Neural cell (in vitro differentiated cells): ENCODE data around the gene PPP2R2B. TPM values are rescaled to one million over a fixed set of nuclear protein-coding genes. Genes with fewer than 3 reads are reported as not detected.

Experiments used
- H2AFZ ChIP-seq: fragments of 200-600, 300-800 bp; sonication (generic), shearing (Covaris generic); 2 replicates; pipeline ENCODE4 v1.6.0; 2014; ENCODE audit warnings: low read depth, mild to moderate bottlenecking, antibody characterized with exemption, low read length, moderate library complexity
- H3F3A ChIP-seq: fragments of 200-600 bp; shearing (Covaris generic); 2 replicates; pipeline ENCODE4 v1.6.1; 2016; ENCODE audit warnings: mild to moderate bottlenecking, moderate library complexity, mixed read lengths, antibody characterized with exemption, low read length; ENCODE audit not compliant: insufficient read depth, poor library complexity, severe bottlenecking
- H3K27ac ChIP-seq: fragments of 200-600, 300-800 bp; sonication (generic), shearing (Covaris generic); 2 replicates; pipeline ENCODE4 v1.5.1; 2014; ENCODE audit warnings: mild to moderate bottlenecking, low read length, moderate library complexity
- H3K27me3 ChIP-seq: fragments of 300-800, 200-600 bp; sonication (generic), shearing (Covaris generic); 2 replicates; pipeline ENCODE4 v1.6.0; 2014; ENCODE audit warnings: mild to moderate bottlenecking, low read depth, low read length, moderate library complexity; ENCODE audit not compliant: insufficient read depth
- H3K36me3 ChIP-seq: fragments of 300-800, 200-600 bp; sonication (generic), shearing (Covaris generic); 2 replicates; pipeline ENCODE4 v1.5.1; 2014; ENCODE audit warnings: mild to moderate bottlenecking, antibody characterized with exemption, low read length, moderate library complexity; ENCODE audit not compliant: insufficient read depth
- H3K4me2 ChIP-seq: fragments of 300-800, 200-600 bp; sonication (generic), shearing (Covaris generic); 2 replicates; pipeline ENCODE4 v1.6.0; 2014; ENCODE audit warnings: mild to moderate bottlenecking, low read length
- H3K4me3 ChIP-seq: fragments of 300-800, 200-600 bp; sonication (generic), shearing (Covaris generic); 2 replicates; pipeline ENCODE4 v1.5.1; 2014; ENCODE audit warnings: mild to moderate bottlenecking, low read length, moderate library complexity
- H3K79me2 ChIP-seq: fragments of 200-600 bp; shearing (Covaris generic); replicated peaks from 2 replicates; pipeline ENCODE4 v1.6.0; 2014; ENCODE audit warnings: mild to moderate bottlenecking, low read length, moderate library complexity; ENCODE audit not compliant: insufficient read depth
- H3K9ac ChIP-seq: fragments of 300-800, 200-600 bp; sonication (generic), shearing (Covaris generic); 2 replicates; pipeline ENCODE4 v1.6.1; 2016; ENCODE audit warnings: mild to moderate bottlenecking, low read length, mixed read lengths
- H3K9me2 ChIP-seq: fragments of 200-600 bp; shearing (Covaris generic); 2 replicates; pipeline ENCODE4 v1.6.1; 2016; ENCODE audit warnings: mild to moderate bottlenecking, low read length, mixed read lengths; ENCODE audit not compliant: insufficient read depth
- H3K9me3 ChIP-seq: fragments of 200-600, 300-800 bp; sonication (generic), shearing (Covaris generic); 2 replicates; pipeline ENCODE4 v1.6.1; 2016; ENCODE audit warnings: mild to moderate bottlenecking, mixed run types, low read length, moderate library complexity, mixed read lengths
- H4K20me1 ChIP-seq: fragments of 200-600 bp; shearing (Covaris generic); 2 replicates; pipeline ENCODE4 v1.6.1; 2016; ENCODE audit warnings: mild to moderate bottlenecking, mixed run types; ENCODE audit not compliant: insufficient read depth
- EP300 ChIP-seq: fragments of 450-650 bp; conservative IDR thresholded peaks from 2 replicates; pipeline ENCODE4 v1.6.1; 2014; ENCODE audit warnings: antibody characterized with exemption, mild to moderate bottlenecking, moderate library complexity; ENCODE audit not compliant: poor library complexity, severe bottlenecking
- EZH2 ChIP-seq: fragments of 200-600, 300-800 bp; shearing (Covaris generic), sonication (generic); IDR thresholded peaks from 2 replicates; pipeline ENCODE4 v1.6.1; 2014; ENCODE audit warnings: antibody characterized with exemption, low read length, borderline replicate concordance, mild to moderate bottlenecking; ENCODE audit not compliant: insufficient read depth, poor library complexity, severe bottlenecking
- MXI1 ChIP-seq: fragments of 450-650 bp; conservative IDR thresholded peaks from 2 replicates; pipeline ENCODE4 v1.6.1; 2014; ENCODE audit warnings: antibody characterized with exemption, mild to moderate bottlenecking; ENCODE audit not compliant: poor library complexity, severe bottlenecking
- POLR2AphosphoS5 ChIP-seq: IDR thresholded peaks from 2 replicates; pipeline ENCODE4 v1.6.1; 2012
- RAD21 ChIP-seq: fragments of 450-650 bp; conservative IDR thresholded peaks from 2 replicates; pipeline ENCODE4 v1.6.1; 2014; ENCODE audit warnings: antibody characterized with exemption, mild to moderate bottlenecking, moderate library complexity
- REST ChIP-seq: IDR thresholded peaks from 2 replicates; pipeline ENCODE4 v1.6.1; 2012; ENCODE audit warnings: borderline replicate concordance
- SMC3 ChIP-seq: fragments of 450-650 bp; conservative IDR thresholded peaks from 2 replicates; pipeline ENCODE4 v1.6.1; 2014; ENCODE audit warnings: antibody characterized with exemption, mild to moderate bottlenecking, moderate library complexity; ENCODE audit not compliant: poor library complexity
- TAF1 ChIP-seq: IDR thresholded peaks from 2 replicates; pipeline ENCODE4 v1.6.1; 2012; ENCODE audit warnings: low read depth
- polyA plus RNA-seq: library from polyadenylated mRNA; depleted of rRNA; stranded (reverse); fragments of >200 nt; gene quantifications from 2 replicates; pipeline ENCODE4 v1.2.3, GENCODE V29; 2014
- TF ChIP-seq, protein P1 (sequence below): fragments of 450-650 bp; IDR thresholded peaks from 2 replicates; pipeline ENCODE4 v1.5.1; 2014; ENCODE audit warnings: antibody characterized with exemption, mild to moderate bottlenecking, moderate library complexity; ENCODE audit not compliant: poor library complexity, severe bottlenecking

Gene PPP2R2B
- polyA plus RNA-seq, 1 donor from 2014 or later, result 250 TPM

GRCh38 chr5:146778261-146778660 is 100.3 kb downstream of the PPP2R2B start:
- Histone ChIP-seq H3K27me3 (no peaks in the 10 kb centered on the region), H3K9me2 (no peaks in the 10 kb centered on the region), H3K4me2 (peak overlapping the region; percentile 35), H3K79me2 (peaks cover 39% of the 10 kb centered on the region), H3K27ac (peak overlapping the region; percentile 66), H3K36me3 (no peaks in the 10 kb centered on the region), H3K4me3 (no peak overlapping the region), H3K9me3 (no peaks in the 10 kb centered on the region), H3K9ac (no peak overlapping the region), H3F3A (no peaks in the 10 kb centered on the region), H4K20me1 (no peaks in the 10 kb centered on the region), H2AFZ (no peak overlapping the region)
- TF ChIP-seq REST (peak; percentile 28), SMC3 (no peak), TAF1 (no peak), EP300 (peak; percentile 65), MXI1 (no peak), EZH2 (no peak), POLR2AphosphoS5 (no peak), RAD21 (no peak)
- TF ChIP-seq, protein P1, sequence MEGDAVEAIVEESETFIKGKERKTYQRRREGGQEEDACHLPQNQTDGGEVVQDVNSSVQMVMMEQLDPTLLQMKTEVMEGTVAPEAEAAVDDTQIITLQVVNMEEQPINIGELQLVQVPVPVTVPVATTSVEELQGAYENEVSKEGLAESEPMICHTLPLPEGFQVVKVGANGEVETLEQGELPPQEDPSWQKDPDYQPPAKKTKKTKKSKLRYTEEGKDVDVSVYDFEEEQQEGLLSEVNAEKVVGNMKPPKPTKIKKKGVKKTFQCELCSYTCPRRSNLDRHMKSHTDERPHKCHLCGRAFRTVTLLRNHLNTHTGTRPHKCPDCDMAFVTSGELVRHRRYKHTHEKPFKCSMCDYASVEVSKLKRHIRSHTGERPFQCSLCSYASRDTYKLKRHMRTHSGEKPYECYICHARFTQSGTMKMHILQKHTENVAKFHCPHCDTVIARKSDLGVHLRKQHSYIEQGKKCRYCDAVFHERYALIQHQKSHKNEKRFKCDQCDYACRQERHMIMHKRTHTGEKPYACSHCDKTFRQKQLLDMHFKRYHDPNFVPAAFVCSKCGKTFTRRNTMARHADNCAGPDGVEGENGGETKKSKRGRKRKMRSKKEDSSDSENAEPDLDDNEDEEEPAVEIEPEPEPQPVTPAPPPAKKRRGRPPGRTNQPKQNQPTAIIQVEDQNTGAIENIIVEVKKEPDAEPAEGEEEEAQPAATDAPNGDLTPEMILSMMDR, result peak; percentile 26

DNA sequence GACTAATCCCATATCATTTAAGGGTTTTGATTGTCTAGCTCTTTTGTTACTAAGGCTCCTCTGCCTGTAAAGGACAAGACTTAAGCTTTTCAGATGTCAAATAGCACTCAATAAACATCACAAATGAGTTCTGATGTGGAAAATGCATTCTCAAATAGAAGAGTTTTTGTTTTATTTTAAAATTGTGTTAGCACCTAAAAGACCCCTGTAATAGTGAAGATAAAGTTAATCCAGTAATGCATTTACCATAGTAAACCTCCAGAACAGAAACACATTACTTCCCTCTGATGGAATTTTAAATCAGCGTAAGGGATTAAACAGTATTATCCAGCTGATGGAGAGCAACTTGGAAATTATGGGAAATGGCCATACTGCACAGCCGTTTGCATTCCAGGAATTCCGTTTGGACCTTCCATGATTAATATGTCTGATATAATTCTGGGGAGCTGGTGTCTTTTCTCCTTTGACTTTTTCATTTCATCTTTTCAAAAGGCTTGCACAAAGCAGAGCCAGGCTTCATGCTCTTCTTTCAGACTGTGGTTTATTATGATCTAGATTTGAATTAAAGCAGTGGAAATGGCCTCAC is 105.6 kb downstream of the PPP2R2B start:
- Histone ChIP-seq H2AFZ (no peak overlapping the region), H3K36me3 (no peaks in the 10 kb centered on the region), H3K9me3 (no peaks in the 10 kb centered on the region), H3K79me2 (peaks cover 23% of the 10 kb centered on the region), H3K9ac (no peak overlapping the region), H3F3A (no peaks in the 10 kb centered on the region), H3K9me2 (no peaks in the 10 kb centered on the region), H3K4me3 (no peak overlapping the region), H3K27ac (no peak overlapping the region), H4K20me1 (no peaks in the 10 kb centered on the region), H3K4me2 (no peak overlapping the region), H3K27me3 (no peaks in the 10 kb centered on the region)
- TF ChIP-seq RAD21 (no peak), EP300 (no peak), TAF1 (no peak), POLR2AphosphoS5 (no peak), REST (no peak), MXI1 (no peak), EZH2 (no peak), SMC3 (no peak)
- TF ChIP-seq, protein P1, result no peak
